ENCODE measurements around the gene TIMD4. TPM values are rescaled to one million over a fixed set of nuclear protein-coding genes. Genes with fewer than 3 reads are reported as not detected.

Gene TIMD4
- total and polyA plus RNA-seq, 2 of the 13 experiments (the other 11 are each of a cell fraction or from before 2014, with no cell fraction given): 0.50 TPM; not detected in 1

DNA sequence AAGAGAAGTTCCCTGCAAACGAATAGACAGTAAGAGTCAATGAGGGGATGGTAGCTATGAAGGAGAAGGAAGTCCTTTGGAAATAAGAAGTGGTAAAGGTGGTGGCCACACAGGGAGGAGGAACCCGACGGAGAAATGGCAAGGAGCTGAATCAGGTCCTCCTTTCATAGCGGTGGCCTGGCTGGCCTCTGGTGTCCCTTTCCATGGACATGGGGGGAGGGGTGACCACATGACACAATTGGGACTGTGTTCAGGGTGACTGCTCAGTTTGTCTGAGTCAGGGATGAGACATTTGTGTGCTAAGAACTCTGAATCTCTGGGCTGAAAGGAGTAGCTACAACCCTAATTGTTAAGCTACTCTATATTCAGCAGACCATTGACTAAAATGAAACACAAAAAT, 28.7 kb upstream of the TIMD4 start:
- H3K4me3 ChIP-seq (replicated peaks in 1 of 3; ENCODE audit: insufficient read depth in 1 of 3, low read depth in 2 of 3, low read length in 3 of 3): no peak overlapping the region
- no peaks in the 10 kb centered on the region for H3K4me1 ChIP-seq (ENCODE audit: insufficient read depth, low read length)
- BruUV-seq (replicated peaks): no TSS peak
- ATAC-seq (peak; percentile 36; the same call in 2 of the 3 replicates), DNase-seq (ENCODE audit: low spot score) (peak; percentile 7), FAIRE-seq (no peak)
- POLR2A ChIA-PET: no interaction called here
- no peaks in the 10 kb centered on the region for H3K9me3 ChIP-seq (ENCODE audit: low read length)
- in situ Hi-C loops (cut with HindIII; ENCODE audit: extremely low pct_ligation_motif_present, low pct_unique_long_range_greater_than_20kb) (no loop called here), intact Hi-C loops (cut with micrococcal nuclease; ENCODE audit: unreplicated experiment) (no loop called here)
- no peak overlapping the region for H3K27ac ChIP-seq (ENCODE audit: extremely low read length, insufficient read depth, low read length)
- no peak overlapping the region for H3K9ac ChIP-seq (ENCODE audit: insufficient read depth, low read depth, low read length)
- H3K36me3 ChIP-seq (replicated peaks in 1 of 2; ENCODE audit: control insufficient read depth in 1 of 2, insufficient read depth in 2 of 2, low read length in 2 of 2): no peaks in the 10 kb centered on the region
- WGBS (ENCODE audit: low lambda C conversion rate): 17% methylated on average over 4 of the region's 4 CpGs
- H3K79me2 ChIP-seq (ENCODE audit: insufficient read depth, low read length): no peaks in the 10 kb centered on the region
- CTCF ChIA-PET (ENCODE audit: low intra/inter-chr PET ratio, low total read pairs): no interaction called here
- H2AFZ ChIP-seq (ENCODE audit: low read length): no peak overlapping the region
- no peaks in the 10 kb centered on the region for H4K20me1 ChIP-seq (ENCODE audit: insufficient read depth, low read length)
- TF ChIP-seq, protein P1, sequence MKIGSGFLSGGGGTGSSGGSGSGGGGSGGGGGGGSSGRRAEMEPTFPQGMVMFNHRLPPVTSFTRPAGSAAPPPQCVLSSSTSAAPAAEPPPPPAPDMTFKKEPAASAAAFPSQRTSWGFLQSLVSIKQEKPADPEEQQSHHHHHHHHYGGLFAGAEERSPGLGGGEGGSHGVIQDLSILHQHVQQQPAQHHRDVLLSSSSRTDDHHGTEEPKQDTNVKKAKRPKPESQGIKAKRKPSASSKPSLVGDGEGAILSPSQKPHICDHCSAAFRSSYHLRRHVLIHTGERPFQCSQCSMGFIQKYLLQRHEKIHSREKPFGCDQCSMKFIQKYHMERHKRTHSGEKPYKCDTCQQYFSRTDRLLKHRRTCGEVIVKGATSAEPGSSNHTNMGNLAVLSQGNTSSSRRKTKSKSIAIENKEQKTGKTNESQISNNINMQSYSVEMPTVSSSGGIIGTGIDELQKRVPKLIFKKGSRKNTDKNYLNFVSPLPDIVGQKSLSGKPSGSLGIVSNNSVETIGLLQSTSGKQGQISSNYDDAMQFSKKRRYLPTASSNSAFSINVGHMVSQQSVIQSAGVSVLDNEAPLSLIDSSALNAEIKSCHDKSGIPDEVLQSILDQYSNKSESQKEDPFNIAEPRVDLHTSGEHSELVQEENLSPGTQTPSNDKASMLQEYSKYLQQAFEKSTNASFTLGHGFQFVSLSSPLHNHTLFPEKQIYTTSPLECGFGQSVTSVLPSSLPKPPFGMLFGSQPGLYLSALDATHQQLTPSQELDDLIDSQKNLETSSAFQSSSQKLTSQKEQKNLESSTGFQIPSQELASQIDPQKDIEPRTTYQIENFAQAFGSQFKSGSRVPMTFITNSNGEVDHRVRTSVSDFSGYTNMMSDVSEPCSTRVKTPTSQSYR (CRISPR knock-in tag; IDR thresholded peaks at IDR 0.05; ENCODE audit: borderline replicate concordance): peak; percentile 71; the same call in 1 of the 2 replicates
- no peak for TF ChIP-seq ZNF567 (CRISPR knock-in tag; IDR thresholded peaks at IDR 0.05; ENCODE audit: borderline replicate concordance)
- no peak overlapping the region for H3K4me2 ChIP-seq (ENCODE audit: low read depth, low read length)
- no peaks in the 10 kb centered on the region for H3K27me3 ChIP-seq (ENCODE audit: control insufficient read depth in 1 of 2, insufficient read depth in 2 of 2, low read length in 2 of 2)

DNA sequence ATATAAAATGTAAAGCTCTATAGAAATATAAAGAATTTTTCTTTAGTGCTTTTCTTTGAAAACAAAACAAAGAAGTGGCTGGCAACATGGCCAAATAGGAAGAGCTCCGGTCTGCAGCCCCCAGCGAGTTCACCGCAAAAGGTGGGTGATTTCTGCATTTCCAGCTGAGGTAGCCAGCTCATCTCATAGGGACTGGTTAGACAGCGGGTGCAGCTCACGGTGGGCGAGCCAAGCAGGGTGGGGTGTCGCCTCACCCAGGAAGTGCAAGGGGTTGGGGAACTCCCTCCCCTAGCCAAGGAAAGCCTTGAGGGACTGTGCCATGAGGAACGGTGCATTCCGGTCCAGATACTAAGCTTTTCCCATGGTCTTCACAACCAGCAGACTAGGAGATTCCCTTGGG, 21.0 kb upstream of the TIMD4 start:
- TF ChIP-seq FIP1L1 (IDR thresholded peaks at IDR 0.05; ENCODE audit: borderline replicate concordance, insufficient read depth, low read depth, low read length): no peak
- no peak for TF ChIP-seq ZMYM3 (CRISPR knock-in tag; IDR thresholded peaks at IDR 0.05)
- no peak for TF ChIP-seq JARID2 (CRISPR knock-in tag; IDR thresholded peaks at IDR 0.05; ENCODE audit: insufficient replicate concordance)
- Histone ChIP-seq H3K4me2 (ENCODE audit: low read depth, low read length) (no peak overlapping the region), H3K4me3 (replicated peaks in 1 of 3; ENCODE audit: insufficient read depth in 1 of 3, low read depth in 2 of 3, low read length in 3 of 3) (no peak overlapping the region), H3K36me3 (replicated peaks in 1 of 2; ENCODE audit: control insufficient read depth in 1 of 2, insufficient read depth in 2 of 2, low read length in 2 of 2) (no peaks in the 10 kb centered on the region), H3K27me3 (ENCODE audit: control insufficient read depth in 1 of 2, insufficient read depth in 2 of 2, low read length in 2 of 2) (no peaks in the 10 kb centered on the region), H3K9me3 (ENCODE audit: low read length) (no peaks in the 10 kb centered on the region), H3K4me1 (ENCODE audit: insufficient read depth, low read length) (no peaks in the 10 kb centered on the region), H3K27ac (ENCODE audit: extremely low read length, insufficient read depth, low read length) (no peak overlapping the region), H4K20me1 (ENCODE audit: insufficient read depth, low read length) (no peaks in the 10 kb centered on the region), H3K79me2 (ENCODE audit: insufficient read depth, low read length) (no peaks in the 10 kb centered on the region), H3K9ac (ENCODE audit: insufficient read depth, low read depth, low read length) (no peak overlapping the region), H2AFZ (ENCODE audit: low read length) (no peak overlapping the region)
- intact Hi-C loops (cut with micrococcal nuclease; ENCODE audit: unreplicated experiment): no loop called here
- CTCF ChIA-PET (ENCODE audit: low intra/inter-chr PET ratio, low total read pairs): no interaction called here
- FAIRE-seq (no peak), ATAC-seq (no peak), DNase-seq (ENCODE audit: low spot score) (no peak)
- BruUV-seq (replicated peaks): no TSS peak
- POLR2A ChIA-PET: no interaction called here
- in situ Hi-C loops (cut with HindIII; ENCODE audit: extremely low pct_ligation_motif_present, low pct_unique_long_range_greater_than_20kb): no loop called here
- 95% methylated on average over 4 of the region's 9 CpGs for WGBS (ENCODE audit: low lambda C conversion rate)
